Esophagus mucosa (tissue), 1 donor: ENCODE data around the gene HIBADH. TPM values are rescaled to one million over a fixed set of nuclear protein-coding genes. Genes with fewer than 3 reads are reported as not detected.

Source experiments
- ATAC-seq: fragments of 200-7000 bp; cut with Tn5 transposase; one replicate; pipeline ENCODE4 v1.9.1; 2020
- total RNA-seq: library from RNA; stranded (reverse); gene quantifications from one replicate; pipeline ENCODE4 v1.2.4, GENCODE V29; 2023
- donor health status: DM: yes; HTN: yes; CAD: no.

HIBADH gene
- total RNA-seq, 1 donor from 2014 or later = 9.8 TPM

- no peak for ATAC-seq
These were observed 27.0 kb downstream of the HIBADH start for GRCh38 chr7:27635728-27636127.

- no peak for ATAC-seq
These were observed 27.8 kb downstream of the HIBADH start for GRCh38 chr7:27634671-27635493.

- no peak for ATAC-seq
These were observed 29.6 kb downstream of the HIBADH start for GRCh38 chr7:27633062-27633461.

GRCh38 chr7:27631391-27631790 lies 31.3 kb downstream of the HIBADH start:
- ATAC-seq = no peak

- ATAC-seq = no peak
These were observed 35.5 kb downstream of the HIBADH start for GRCh38 chr7:27627146-27627545.

GRCh38 chr7:27619492-27619891 lies 43.2 kb downstream of the HIBADH start:
- no peak for ATAC-seq

- ATAC-seq = no peak
These were observed 44.9 kb downstream of the HIBADH start for GRCh38 chr7:27617651-27618381.

- no peak for ATAC-seq
These were observed 45.7 kb downstream of the HIBADH start for GRCh38 chr7:27616914-27617548.

- ATAC-seq = no peak
These were observed 46.5 kb downstream of the HIBADH start for GRCh38 chr7:27616186-27616491.

- ATAC-seq = no peak
These were observed 47.1 kb downstream of the HIBADH start for GRCh38 chr7:27615420-27616185.

GRCh38 chr7:27614095-27614494 lies 48.6 kb downstream of the HIBADH start:
- no peak for ATAC-seq

GRCh38 chr7:27611059-27611458 lies 51.6 kb downstream of the HIBADH start:
- ATAC-seq = peak; percentile 72

- no peak for ATAC-seq
These were observed 53.7 kb downstream of the HIBADH start for GRCh38 chr7:27608776-27609495.

- no peak for ATAC-seq
These were observed 55.5 kb downstream of the HIBADH start for GRCh38 chr7:27607210-27607606.

GRCh38 chr7:27606270-27607209 lies 56.1 kb downstream of the HIBADH start:
- no peak for ATAC-seq

- no peak for ATAC-seq
These were observed 56.9 kb downstream of the HIBADH start for GRCh38 chr7:27605689-27606269.

GRCh38 chr7:27605283-27605682 lies 57.4 kb downstream of the HIBADH start:
- ATAC-seq = no peak

GRCh38 chr7:27603813-27604212 lies 58.9 kb downstream of the HIBADH start:
- no peak for ATAC-seq

GRCh38 chr7:27602766-27603165 lies 59.9 kb downstream of the HIBADH start:
- ATAC-seq = no peak

- no peak for ATAC-seq
These were observed 61.5 kb downstream of the HIBADH start for GRCh38 chr7:27601217-27601616.

GRCh38 chr7:27600247-27600646 lies 62.4 kb downstream of the HIBADH start:
- ATAC-seq = no peak
